HG03159 (cell line): ENCODE measurements around the gene ZNF276.
"Not testable (repeated sequence)": the region's sequence is repeated elsewhere in the genome, so short reads cannot be mapped to it uniquely, and the experiment has no call there.

Experiments
- ATAC-seq: cut with Tn5 transposase; IDR thresholded peaks from one replicate; pipeline ENCODE4 v1.9.1; 2021; ENCODE audit warnings: mild to moderate bottlenecking, moderate library complexity; ENCODE audit not compliant: unreplicated experiment

ZNF276 gene

GRCh38 chr16:89733792-89734191 is 12.5 kb downstream of the ZNF276 start:
- ATAC-seq = no peak

- ATAC-seq = no peak
Observed at GRCh38 chr16:89736554-89736953, 15.2 kb downstream of the ZNF276 start.

GRCh38 chr16:89737341-89738071 is 16.2 kb downstream of the ZNF276 start:
- no peak for ATAC-seq

- no peak for ATAC-seq
Observed at GRCh38 chr16:89738072-89738377, 16.7 kb downstream of the ZNF276 start.

GRCh38 chr16:89738538-89739317 is 17.4 kb downstream of the ZNF276 start:
- no peak for ATAC-seq

- ATAC-seq = no peak
Observed at GRCh38 chr16:89739383-89739782, 18.0 kb downstream of the ZNF276 start.

GRCh38 chr16:89741342-89742014 is 20.1 kb downstream of the ZNF276 start:
- no peak for ATAC-seq

GRCh38 chr16:89742948-89743347 is 21.6 kb downstream of the ZNF276 start:
- ATAC-seq = no peak

- ATAC-seq = no peak
Observed at GRCh38 chr16:89744813-89745212, 23.5 kb downstream of the ZNF276 start.

GRCh38 chr16:89746043-89746442 is 24.7 kb downstream of the ZNF276 start:
- no peak for ATAC-seq

- no peak for ATAC-seq
Observed at GRCh38 chr16:89748076-89748475, 26.7 kb downstream of the ZNF276 start.

- no peak for ATAC-seq
Observed at GRCh38 chr16:89748921-89749320, 27.6 kb downstream of the ZNF276 start.

GRCh38 chr16:89749637-89750036 is 28.3 kb downstream of the ZNF276 start:
- no peak for ATAC-seq

- ATAC-seq = no peak
Observed at GRCh38 chr16:89759746-89760340, 38.5 kb downstream of the ZNF276 start.

- ATAC-seq = no peak
Observed at GRCh38 chr16:89761304-89761922, 40.1 kb downstream of the ZNF276 start.

- peak; percentile 89 for ATAC-seq
Observed at GRCh38 chr16:89764711-89765201, 43.4 kb downstream of the ZNF276 start.

GRCh38 chr16:89765292-89765830 is 44.0 kb downstream of the ZNF276 start:
- ATAC-seq = peak; percentile 6

- ATAC-seq = no peak
Observed at GRCh38 chr16:89770367-89770766, 49.0 kb downstream of the ZNF276 start.

GRCh38 chr16:89775223-89775622 is 53.9 kb downstream of the ZNF276 start:
- ATAC-seq = no peak

- not testable (repeated sequence) for ATAC-seq
Observed at GRCh38 chr16:89778211-89778610, 56.9 kb downstream of the ZNF276 start.
